Measurements from ENCODE around the gene ARMC12.

The ARMC12 gene

DNA sequence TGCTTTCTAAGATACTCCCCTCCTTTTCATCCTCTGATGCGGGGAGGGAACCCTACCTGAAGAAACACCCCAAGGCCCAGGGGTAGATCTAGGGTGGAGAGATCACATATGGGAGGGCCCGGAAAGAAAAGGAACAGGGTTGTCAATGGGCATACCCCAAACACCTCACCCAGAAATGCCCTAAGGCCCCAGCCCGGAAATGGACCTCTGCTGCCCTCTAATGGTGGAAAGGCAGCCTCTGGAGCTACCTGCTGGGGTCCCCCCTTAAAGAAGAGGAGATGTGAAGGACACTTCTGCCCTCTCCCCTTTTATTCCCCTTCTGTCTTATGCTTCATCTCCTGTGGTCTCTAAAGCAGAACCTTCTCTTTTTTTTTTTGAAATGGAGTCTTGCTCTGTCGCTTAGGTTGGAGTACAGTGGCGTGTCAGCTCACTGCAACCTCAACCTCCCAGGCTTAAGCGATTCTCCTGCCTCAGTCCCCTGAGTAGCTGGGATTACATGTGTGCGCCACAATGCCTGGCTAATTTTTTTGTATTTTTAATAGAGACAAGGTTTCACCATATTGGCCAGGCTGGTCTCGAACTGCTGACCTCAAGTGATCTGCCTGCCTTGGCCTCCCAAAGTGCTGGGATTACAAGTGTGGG, 458 bp upstream of the ARMC12 start:
- DNase-seq = peak; percentile 81 to 89

GRCh38 chr6:35737413-35738211, 780 bp downstream of the ARMC12 start:
- peak; percentile 41 to 81 for DNase-seq

- DNase-seq = no peak
Measured at GRCh38 chr6:35739645-35740524, 3.1 kb downstream of the ARMC12 start.

DNA sequence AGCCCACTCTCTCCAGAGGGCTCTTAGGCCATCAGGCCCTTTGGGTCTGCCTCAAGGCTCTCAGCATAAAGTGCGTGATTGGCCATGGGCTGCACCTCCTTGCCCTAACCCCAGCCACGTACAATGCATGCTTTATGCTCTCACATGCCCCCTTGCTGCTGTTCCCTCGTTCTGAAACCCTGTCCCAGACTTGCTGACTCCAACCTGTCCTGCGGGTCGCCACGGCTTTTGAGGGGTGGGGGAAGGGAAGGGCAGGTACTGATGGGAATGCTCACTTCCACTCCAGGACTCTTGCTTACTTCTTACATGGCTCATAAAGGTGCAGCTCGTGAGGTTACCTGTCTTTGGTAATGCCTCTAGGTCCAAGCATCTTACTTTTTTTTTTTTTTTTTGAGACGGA, 6.0 kb downstream of the ARMC12 start:
- no peak for DNase-seq

- no peak for DNase-seq
Measured at GRCh38 chr6:35745509-35745908, 8.7 kb downstream of the ARMC12 start.

DNA sequence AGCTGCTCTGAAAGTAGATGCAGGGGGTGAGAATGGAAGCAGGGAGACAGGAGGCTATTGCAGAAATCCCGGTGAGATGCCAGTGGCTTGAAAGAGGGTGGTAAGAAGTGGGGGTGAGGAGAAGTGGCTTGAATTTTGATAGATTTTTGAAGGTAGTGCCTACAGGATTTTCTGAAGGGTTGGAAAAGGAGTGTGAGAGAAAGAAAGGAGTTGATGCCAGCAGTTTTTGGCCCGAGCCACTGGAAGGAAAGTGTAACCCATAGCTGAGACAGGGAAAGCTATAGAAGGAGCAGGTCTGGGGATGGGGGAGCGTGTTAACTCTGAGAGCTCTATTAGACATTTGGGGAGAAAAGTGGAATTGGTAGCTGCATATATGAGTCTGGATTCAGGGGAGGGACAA, 9.7 kb downstream of the ARMC12 start:
- no peak for DNase-seq

DNA sequence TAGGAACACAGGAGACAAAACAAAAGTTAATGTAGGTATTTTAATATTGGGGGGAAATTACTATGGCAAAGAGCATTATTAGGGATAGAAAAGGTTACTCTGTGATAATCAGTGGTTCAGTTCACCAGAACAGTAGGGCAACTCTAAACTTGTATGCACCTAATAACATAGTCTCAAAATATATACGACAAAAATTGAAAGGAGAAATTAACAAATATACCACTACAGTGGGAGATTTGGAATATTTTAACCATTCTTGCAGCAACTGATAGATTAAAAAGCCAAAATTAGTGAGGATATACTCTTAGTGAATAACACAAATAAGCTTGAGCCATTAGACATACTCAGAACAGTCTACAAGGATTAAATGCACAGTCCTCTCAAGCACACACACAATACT, 11.0 kb downstream of the ARMC12 start:
- no peak for DNase-seq

- DNase-seq = no peak
Measured at GRCh38 chr6:35750557-35750956, 13.7 kb downstream of the ARMC12 start.

GRCh38 chr6:35751594-35751993, 14.8 kb downstream of the ARMC12 start:
- DNase-seq = no peak

DNA sequence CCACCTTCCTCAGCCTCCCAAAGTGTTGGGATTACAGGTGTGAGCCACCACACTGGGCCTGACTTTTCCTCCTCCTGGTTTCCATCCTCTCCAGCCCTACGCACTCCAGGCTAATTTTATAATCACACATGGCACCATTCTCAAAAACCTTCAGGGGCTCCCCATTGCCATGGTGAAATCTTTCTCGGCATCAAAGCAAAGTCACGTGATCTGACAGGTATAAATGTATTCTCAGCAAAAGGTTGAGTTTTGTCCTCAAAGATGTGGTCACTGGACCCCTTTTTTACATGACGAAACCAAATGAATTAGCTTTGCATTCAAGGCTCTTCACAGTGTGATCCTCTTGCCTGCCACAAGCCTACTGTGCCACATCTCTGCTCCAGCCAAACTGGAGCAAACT, 15.5 kb downstream of the ARMC12 start:
- no peak for DNase-seq

DNA sequence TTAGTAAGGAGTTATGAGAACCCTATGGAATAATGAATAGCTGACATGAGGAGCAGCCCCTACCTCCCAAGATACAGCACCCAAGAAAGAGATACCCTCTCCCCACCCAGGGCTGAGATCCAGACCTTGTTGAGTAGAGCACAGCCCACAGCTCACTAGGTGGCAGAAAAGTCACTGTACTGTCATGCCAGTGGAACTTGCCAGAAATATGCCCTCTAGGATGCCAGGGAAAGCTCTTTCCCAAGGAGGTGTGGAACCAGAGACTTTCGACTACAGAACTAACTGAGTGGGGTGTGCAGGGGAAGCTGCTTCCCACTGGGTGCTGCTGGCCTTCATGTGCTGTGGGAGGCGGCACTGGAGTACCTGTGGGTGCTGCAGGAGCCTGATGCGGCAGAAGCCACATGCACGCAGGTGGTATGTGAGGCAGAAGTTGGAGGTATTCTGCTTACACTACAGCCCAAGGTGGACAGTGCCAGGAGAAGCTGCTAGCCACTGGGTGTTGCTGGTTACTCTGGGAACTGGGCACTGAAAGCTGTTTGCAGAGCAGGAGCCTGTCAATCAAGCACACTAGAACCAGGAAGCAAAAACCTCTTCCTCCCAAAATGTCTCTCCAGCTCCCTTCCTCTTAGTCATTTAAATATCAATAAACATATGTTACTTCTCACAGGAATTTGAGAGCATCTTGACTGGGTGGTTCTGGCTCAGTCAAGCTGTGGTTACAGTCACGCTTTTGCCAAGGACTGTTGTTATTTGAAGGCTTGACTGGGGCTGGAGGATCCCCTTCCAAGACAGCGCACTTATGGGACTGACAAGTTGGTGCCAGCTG, 17.8 kb downstream of the ARMC12 start:
- no peak for DNase-seq

DNA sequence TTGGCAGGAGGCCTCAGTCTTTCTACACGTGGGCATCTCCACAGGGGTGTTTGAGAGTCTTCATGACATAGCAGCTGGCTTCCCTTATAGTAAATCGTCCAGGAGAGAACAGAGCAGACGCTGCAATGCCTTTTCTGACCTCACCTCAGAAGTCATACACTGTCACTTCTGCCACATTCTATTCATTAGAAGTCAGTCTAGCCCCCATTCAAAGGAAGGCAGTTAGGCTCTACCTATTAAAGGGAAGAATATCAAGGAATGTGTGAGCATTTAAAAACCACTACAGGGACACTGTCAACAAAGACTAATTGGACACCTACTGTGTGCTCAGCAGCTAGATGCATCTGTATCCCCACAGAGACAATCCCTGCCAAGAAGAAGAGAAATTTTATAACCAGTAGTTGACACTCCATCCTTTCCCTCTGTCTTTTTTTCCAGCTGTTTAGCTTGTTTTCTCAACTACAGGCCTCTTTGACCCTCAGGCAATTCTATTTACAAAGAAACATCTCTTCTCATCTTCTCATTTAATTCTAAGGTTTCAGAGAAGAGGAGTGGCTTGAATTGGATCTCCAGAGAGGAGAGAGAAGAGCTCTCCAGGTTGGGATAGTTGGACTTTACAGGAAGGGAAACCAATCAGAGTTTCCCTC, 18.6 kb downstream of the ARMC12 start:
- no peak for DNase-seq

GRCh38 chr6:35757456-35758123, 20.8 kb downstream of the ARMC12 start:
- peak in 1 of 2 donors; percentile 24 for DNase-seq

GRCh38 chr6:35759426-35759825, 22.6 kb downstream of the ARMC12 start:
- DNase-seq = no peak

GRCh38 chr6:35765739-35766138, 28.9 kb downstream of the ARMC12 start:
- DNase-seq = no peak

DNA sequence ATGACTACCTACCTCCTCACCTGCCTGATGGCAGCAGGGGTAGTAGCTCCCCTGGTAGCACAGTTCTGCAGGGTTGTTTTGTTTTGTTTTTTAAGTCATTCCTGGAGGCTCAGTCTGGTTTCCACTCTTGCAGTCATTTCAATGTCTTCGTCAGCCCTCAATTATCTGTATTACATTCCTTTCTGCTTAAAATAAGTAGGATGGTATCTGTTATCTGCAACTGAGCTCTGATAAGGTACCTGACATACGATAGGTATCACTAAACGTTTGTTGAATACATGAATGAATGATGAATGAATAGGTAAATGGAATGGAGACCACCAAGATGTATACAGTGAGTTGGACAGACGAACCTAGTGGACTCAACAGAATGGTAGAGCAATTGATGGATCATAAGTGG, 32.4 kb downstream of the ARMC12 start:
- DNase-seq = no peak

DNA sequence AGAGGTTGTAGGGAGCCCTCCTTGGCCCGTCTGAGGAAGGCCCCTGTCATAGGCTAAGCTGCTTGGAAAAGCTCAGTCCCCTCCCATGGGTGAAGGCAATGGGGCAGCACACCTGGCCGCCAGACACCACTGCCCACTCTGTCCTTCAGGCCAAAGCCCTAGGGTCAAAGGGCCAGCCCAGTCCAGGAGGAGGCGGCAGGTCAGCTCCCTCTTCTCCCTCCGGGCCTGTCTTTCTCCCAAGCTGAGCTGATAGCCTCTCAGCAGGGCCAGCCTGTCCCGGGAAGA, 34.5 kb downstream of the ARMC12 start:
- no peak for DNase-seq

GRCh38 chr6:35774116-35774794, 37.4 kb downstream of the ARMC12 start:
- no peak for DNase-seq

GRCh38 chr6:35775031-35775430, 38.2 kb downstream of the ARMC12 start:
- DNase-seq = no peak

GRCh38 chr6:35776364-35777215, 39.8 kb downstream of the ARMC12 start, which contains the start of gene CLPSL2:
Gene CLPSL2, plus strand, starts transcription at chr6:35776598. Its CDS starts 21 bp downstream, at chr6:35776619.
- no peak for DNase-seq
